ENCODE measurements around the gene SYNGR2.

- no peak for TF ChIP-seq MYC (IDR thresholded peaks at IDR 0.05; ENCODE audit: low read depth, low read length)
- TF ChIP-seq CTCF (IDR thresholded peaks at IDR 0.05; ENCODE audit: low read depth, low read length): no peak
Observed at GRCh38 chr17:78200451-78200850, 32.1 kb downstream of the SYNGR2 start.

Measured in NB4 (cell line).